Astrocyte (in vitro differentiated cells and primary cell): ENCODE measurements around the gene ERF.

ENCODE experiments used
- EZH2 ChIP-seq: IDR thresholded peaks from 2 replicates; pipeline ENCODE4 v1.6.1; 2012; ENCODE audit warnings: mild to moderate bottlenecking, low read length, inconsistent platforms; ENCODE audit not compliant: insufficient read depth
- TF ChIP-seq, protein P1 (sequence below): IDR thresholded peaks from 2 replicates; pipeline ENCODE4 v1.5.1; 2011; ENCODE audit warnings: low read depth, mild to moderate bottlenecking, inconsistent platforms, low read length, moderate library complexity; ENCODE audit not compliant: insufficient read depth

GRCh38 chr19:42235181-42235580, 19.7 kb downstream of the ERF start:
- TF ChIP-seq, protein P1, sequence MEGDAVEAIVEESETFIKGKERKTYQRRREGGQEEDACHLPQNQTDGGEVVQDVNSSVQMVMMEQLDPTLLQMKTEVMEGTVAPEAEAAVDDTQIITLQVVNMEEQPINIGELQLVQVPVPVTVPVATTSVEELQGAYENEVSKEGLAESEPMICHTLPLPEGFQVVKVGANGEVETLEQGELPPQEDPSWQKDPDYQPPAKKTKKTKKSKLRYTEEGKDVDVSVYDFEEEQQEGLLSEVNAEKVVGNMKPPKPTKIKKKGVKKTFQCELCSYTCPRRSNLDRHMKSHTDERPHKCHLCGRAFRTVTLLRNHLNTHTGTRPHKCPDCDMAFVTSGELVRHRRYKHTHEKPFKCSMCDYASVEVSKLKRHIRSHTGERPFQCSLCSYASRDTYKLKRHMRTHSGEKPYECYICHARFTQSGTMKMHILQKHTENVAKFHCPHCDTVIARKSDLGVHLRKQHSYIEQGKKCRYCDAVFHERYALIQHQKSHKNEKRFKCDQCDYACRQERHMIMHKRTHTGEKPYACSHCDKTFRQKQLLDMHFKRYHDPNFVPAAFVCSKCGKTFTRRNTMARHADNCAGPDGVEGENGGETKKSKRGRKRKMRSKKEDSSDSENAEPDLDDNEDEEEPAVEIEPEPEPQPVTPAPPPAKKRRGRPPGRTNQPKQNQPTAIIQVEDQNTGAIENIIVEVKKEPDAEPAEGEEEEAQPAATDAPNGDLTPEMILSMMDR, result no peak
- TF ChIP-seq EZH2, result no peak
